Bronchial epithelial cell (primary cell): ENCODE measurements around the gene DLG1. TPM values are rescaled to one million over a fixed set of nuclear protein-coding genes. Genes with fewer than 3 reads are reported as not detected.

ENCODE experiments used
- DNase-seq: peaks from one replicate; pipeline ENCODE4 v3.0.0-alpha.2; 2010; ENCODE audit warnings: low read depth
- FAIRE-seq: peaks from 2 replicates; lab custom pipeline; 2011; peaks lifted over from hg19 to GRCh38; lab: Jason Lieb, UNC
- H3K27me3 ChIP-seq: 2 replicates; pipeline ENCODE4 v1.5.1; 2011; ENCODE audit warnings: low read length; ENCODE audit not compliant: control insufficient read depth, insufficient read depth
- H3K36me3 ChIP-seq: 2 replicates; pipeline ENCODE4 v1.5.1; 2011; ENCODE audit warnings: low read length; ENCODE audit not compliant: control insufficient read depth, insufficient read depth
- H3K4me3 ChIP-seq: 2 replicates; pipeline ENCODE4 v1.5.1; 2011; ENCODE audit warnings: mild to moderate bottlenecking, low read depth, low read length, control low read depth
- CTCF ChIP-seq: IDR thresholded peaks from 2 replicates; pipeline ENCODE4 v1.5.1; 2011; ENCODE audit warnings: mild to moderate bottlenecking, moderate library complexity, low read length, control low read depth, inconsistent platforms; ENCODE audit not compliant: insufficient read depth, severe bottlenecking
- total RNA-seq: library from RNA; depleted of rRNA; stranded (reverse); fragments of >200 nt; gene quantifications from 2 replicates; pipeline ENCODE4 v1.2.1, GENCODE V29; 2014

Gene DLG1
- total RNA-seq, 1 donor from 2014 or later = 66.6 TPM

GRCh38 chr3:197256104-197256503 lies 42.3 kb downstream of the DLG1 start:
- Histone ChIP-seq H3K27me3 (no peaks in the 10 kb centered on the region), H3K36me3 (no peaks in the 10 kb centered on the region), H3K4me3 (no peak overlapping the region)
- TF ChIP-seq CTCF = no peak
- FAIRE-seq (no peak), DNase-seq (no peak)

DNA sequence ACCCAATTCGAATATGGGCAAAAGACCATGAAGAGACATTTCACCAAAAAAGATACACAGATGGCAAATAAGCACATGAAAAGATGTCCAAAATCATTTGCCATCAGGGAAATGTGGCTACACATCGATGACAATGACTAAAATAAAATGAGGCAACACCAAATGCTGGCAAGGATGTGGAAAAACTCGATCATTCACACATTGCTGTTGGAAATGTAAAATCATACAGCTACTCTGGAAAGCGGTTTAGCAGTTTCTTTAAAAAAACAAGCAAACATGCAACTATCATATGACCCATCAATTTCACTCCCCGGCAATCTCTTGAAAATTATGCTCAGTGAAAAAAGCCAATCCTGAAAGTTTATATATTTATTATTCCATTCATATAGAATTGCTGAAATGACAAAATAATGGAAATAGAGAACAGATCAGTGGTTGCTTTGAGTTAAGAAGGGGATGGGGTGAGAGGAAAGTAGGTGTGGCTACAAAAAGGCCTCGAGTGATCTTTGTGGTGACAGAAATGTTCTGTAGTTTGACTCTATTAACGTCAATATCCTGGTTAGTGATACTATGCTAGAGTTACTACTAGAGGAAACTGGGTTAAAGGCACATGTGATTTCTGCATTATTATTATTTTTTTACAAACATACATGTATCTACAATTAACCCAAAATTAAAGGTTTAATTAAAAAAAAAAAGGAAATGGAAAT lies 45.0 kb downstream of the DLG1 start:
- no peak for TF ChIP-seq CTCF
- H3K36me3 ChIP-seq = no peaks in the 10 kb centered on the region
- DNase-seq (no peak), FAIRE-seq (no peak)
- no peaks in the 10 kb centered on the region for H3K27me3 ChIP-seq
- H3K4me3 ChIP-seq = no peak overlapping the region

GRCh38 chr3:197249542-197249941 lies 48.9 kb downstream of the DLG1 start:
- no peak overlapping the region for H3K4me3 ChIP-seq
- H3K27me3 ChIP-seq = no peaks in the 10 kb centered on the region
- DNase-seq (no peak), FAIRE-seq (no peak)
- no peak for TF ChIP-seq CTCF
- peaks cover 6% of the 10 kb centered on the region for H3K36me3 ChIP-seq

DNA sequence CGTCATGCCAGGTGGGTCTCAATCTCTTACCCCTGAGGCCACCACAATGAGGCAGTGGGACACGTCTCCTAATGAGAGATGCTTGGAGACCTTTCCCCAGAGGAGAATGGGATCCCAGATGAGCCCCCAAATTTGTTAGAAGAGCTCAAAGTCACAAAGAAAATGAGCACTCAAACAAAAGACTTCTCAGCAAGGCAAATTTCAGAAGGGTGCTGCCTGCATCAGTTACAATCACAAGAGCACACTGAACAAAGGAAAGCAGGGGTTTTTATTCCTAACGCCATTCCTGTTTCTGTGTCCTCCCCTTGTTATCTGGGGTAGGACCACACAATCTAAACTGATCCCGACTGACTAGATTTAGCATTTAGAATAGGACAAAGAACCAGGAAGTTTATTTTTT lies 50.1 kb downstream of the DLG1 start:
- DNase-seq (no peak), FAIRE-seq (no peak)
- Histone ChIP-seq H3K36me3 (peaks cover 10% of the 10 kb centered on the region), H3K27me3 (no peaks in the 10 kb centered on the region), H3K4me3 (no peak overlapping the region)
- no peak for TF ChIP-seq CTCF

- TF ChIP-seq CTCF = no peak
- FAIRE-seq (no peak), DNase-seq (no peak)
- H3K36me3 ChIP-seq = peaks cover 12% of the 10 kb centered on the region
- H3K27me3 ChIP-seq = no peaks in the 10 kb centered on the region
- H3K4me3 ChIP-seq = no peak overlapping the region
Observed at GRCh38 chr3:197244751-197245150, 53.7 kb downstream of the DLG1 start.
